ENCODE data around the gene SERGEF.

The SERGEF gene
- 8.0 to 17.1 (median 14.3) reads per million in 3 experiments for total RNA-seq

DNA sequence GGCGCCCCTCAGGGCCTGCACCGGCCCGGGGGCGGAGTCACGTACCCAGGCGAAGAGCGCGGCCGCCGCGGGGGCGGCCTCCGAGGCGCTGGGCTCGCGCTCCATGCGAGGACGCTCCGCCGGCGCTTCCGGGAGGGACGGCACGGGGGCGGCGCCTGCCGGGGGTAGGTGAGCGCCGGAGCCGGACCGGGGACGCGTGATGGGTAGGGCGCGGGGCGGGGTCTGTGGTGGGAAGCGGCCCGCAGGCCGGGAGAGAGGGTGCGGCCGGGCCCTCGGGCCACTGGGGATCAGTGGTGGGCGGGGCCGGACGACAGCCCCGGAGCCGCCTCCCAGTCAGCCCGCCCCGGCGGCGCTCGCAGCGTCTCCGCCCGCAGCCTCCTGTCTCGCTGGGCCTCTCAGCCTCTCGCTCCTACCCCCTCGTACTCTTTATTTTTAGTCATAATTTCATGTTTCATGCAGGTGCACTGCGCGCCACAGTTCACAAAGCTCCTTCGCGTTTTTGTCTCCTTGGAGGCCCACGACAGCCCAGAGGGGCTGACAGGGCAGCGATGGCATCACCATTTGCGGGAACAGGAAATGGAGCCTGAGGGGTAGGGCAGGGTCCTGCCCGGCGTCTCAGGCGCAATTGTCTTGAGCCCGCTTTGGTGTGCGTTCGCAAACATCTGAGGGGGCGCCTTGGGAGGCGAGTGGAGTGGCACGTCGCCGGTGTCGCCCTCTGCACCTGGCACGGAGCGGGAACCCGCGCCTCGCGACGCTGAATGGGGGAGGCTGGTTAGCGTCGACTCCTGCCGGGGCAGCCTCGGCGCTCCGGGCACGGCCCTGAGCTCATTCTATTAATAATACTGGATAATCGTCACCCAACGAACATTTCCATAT lies at the start of gene SERGEF:
Gene SERGEF (minus strand): TSS at position 142 of the 876 bp plus-strand sequence. CDS start 37 bp downstream, at position 105.
- peak; percentile 91 for DNase-seq

DNA sequence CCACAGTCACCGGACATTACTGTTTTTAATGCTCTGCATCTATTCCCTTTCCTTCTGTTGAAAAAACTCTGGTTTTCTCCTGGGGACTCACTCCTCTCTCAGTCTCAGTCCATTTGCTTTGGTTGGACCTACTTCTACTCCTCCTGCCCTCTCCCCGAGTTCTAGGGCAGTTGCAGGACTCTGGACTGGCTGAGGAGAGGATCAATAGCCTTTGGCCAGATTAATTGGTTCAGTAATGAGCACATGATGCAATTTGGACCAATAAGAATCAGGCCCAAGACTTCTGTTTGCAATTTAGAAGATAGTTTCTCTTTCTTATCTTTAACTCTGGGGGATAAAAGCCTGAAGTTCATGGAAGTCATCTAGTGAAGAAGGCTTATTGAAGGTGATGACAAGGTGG lies 48.5 kb upstream of the SERGEF start:
- DNase-seq = no peak

DNA sequence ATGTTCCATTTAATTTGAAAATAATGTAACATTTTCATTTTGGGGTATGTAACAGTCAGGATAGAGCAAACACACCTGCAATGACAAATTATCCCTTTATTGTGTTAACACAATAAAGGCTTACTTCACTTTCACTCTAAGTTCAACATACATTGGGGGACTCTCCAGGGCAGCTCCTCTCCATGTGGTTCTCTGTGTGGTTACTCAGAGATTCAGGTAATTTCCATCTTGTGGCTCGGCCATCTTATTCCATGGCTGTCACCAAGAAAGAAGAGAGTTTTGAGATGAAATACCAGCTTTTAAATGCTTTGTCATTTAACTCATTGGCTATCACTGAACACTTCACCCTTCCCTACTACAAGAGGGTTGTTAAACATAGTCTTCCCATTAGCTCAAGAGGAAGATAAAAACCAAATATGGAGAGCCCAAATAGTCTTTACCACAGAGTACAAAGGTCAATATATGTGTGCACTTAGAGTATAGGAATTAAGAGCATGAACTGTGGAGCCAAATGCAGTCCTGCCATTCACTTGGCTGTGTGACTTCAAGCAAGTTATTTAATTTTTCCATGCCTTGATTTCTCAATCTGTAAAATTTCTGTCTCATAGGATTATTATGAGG lies 43.8 kb upstream of the SERGEF start:
- DNase-seq = no peak

DNA sequence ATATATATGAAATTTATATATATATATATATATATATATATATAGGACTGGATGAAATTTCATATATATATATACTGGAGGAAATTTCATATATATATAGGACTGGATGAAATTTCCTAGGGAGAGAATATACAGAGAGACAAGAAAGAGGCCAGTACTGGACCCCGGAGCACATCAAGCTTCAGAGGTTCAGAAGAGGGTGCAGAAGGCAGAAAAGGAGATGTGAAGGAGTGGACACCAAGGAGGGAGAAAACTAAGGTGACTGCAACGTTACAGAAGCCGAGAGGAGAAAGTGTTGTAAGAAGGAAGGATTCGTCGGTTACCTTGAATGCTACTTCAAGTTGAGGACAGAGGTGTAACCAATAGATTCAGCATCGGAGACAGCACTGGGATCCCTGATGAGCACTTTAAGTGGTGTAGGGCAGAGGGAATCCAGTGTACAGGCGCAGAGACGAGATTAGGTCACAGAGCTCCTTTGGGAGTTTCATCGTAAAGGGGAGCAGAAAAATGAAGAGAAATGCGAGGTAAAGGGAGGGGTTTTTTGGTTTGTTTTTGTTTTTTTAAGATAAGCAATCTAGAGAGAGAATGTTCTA lies 41.8 kb upstream of the SERGEF start:
- no peak for DNase-seq

DNA sequence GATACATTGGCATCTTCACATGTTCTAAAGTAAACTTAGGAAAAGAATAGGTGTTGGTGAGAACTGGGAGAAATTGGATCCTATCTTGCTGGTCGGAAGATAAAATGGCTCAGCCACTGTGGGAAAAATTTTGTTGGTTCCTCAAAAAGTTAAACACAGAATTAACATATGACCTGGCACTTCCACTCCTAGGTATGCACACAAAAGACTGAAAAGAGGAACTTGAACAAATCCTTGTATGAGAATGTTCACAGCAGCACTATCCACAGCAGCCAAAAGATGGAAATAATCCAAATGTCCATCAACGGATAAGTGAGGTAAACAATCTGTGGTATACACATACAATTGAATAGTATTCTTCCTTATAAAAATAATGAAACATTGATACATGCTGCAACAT lies 38.0 kb upstream of the SERGEF start:
- DNase-seq = no peak

DNA sequence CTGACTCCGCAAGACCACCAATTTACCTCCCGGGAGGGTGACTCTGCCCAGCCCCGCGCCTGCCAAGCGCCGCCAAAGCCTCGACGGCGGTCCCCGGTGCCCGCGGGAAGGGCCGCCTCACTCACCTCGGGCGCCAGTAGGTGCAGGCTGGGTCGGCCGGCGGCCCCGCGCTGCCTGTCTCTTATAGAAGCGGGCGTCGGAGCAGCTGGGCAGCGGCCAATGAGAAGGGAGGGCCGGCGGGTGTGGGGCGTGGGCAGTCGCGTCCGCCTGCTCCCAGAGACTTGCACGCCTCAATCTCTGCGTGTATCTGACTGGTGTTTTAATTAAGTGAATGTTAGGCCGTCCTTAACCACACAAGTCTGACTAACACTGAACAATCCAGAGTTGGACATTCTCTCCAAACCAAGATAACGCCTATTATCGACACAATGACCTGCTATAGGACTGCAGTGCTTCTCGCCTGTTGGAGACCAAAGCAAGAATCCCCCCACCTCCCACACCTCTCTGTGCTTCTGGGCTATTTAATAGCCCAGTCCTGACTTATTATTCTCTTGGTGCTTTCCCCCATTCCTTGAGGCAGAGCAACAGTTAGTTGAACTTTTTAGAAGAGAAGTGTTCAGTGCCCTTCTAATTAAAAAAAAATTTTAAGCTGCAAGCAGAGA lies 33.4 kb upstream of the SERGEF start, which contains the start of gene TPH1:
Gene TPH1 (minus strand): TSS at position 154 of the 662 bp plus-strand sequence. CDS start 5,507 bp downstream, outside the sequence.
- no peak for DNase-seq

DNA sequence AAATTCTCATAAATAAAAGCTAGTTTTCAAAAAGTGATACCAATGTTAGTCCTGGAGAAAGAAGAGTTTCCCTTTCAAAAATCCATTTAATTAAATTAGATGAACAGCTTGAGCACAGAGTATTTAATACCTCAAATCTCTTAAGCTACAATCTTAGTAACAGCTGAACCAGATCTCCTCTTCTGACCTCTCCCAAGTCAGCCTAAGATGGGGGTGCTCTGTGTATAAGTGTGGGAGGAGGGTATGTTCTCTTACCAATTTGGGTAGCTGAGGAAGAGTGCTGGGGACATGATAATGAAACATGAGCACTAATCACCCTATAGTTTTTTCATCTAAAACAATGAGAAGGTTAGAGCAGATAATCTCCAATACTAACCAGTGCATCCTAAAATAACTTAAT lies 23.6 kb upstream of the SERGEF start:
- no peak for DNase-seq

DNA sequence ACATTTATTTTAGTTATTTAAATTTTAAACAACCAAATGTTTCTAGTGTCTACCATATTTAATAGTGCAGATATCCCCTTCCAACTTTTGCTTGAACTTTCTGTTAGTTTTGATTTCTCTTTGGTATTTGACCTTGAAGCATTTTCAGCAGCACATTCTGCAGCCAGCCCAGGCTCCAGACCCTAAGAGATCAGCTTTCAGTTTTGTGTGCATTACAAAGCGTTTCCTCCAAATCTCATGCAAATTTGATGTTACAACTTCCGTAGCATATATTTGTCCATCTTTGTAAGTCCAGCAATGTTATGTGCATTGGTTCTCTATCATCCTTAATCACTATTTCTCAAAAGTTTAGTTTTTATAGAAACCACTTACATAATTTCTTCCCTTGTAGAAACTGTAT lies 14.6 kb upstream of the SERGEF start:
- no peak for DNase-seq

DNA sequence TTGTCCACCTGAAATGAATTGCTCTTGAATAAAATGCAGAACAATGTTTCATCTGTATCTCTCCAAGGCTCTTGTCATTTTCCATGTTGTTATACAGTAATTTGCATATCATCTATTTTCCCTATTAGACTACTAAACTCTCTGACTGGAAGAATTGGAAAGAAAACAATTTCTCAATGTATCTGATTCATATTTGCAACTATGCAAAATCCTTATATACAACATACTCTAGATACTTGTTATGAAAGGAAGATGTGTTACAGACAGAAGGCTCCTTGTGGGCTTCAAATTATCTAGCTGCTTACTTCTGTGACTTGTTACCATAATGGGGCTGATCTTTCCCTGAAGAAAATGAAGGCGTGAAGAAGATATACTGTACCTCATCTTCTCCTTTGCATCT lies 9.6 kb upstream of the SERGEF start:
- DNase-seq = no peak

DNA sequence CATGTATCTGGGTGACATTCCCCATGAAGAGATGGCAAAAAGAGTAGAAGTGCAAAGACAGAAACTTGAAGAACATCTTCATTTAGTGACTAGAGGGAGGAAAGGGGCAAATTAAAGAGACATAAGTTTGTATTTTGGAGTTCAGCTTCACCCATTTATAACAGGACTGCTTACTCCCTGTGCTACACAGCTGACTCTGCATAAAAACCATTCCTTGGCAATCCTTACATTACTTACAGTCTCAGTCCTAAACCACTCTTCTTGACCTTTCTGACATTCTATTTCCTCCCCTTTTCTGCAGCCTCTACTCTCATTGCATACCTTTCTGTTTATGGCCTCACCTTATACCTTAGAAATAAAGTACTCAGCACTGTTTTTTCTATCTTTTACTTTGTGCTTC lies 6.8 kb upstream of the SERGEF start:
- DNase-seq = no peak

DNA sequence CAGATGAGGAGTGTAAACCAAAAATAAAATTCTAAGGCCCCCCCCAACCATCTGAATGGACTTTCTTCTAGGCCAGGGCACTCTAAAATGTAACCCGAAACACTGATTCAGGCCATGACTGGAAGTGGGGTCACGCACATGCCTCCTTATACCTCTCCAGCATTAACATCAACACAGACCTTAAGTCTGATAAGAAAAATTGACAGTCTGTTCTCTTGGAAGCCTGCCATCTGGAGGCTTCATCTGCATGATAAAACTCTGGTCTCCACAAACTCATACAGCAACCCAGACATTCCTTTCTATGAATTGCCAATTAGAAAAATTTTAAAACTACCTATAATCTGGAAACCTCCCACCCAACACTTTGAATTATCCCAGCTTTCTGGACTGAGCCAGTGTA lies 3.9 kb upstream of the SERGEF start:
- no peak for DNase-seq

DNA sequence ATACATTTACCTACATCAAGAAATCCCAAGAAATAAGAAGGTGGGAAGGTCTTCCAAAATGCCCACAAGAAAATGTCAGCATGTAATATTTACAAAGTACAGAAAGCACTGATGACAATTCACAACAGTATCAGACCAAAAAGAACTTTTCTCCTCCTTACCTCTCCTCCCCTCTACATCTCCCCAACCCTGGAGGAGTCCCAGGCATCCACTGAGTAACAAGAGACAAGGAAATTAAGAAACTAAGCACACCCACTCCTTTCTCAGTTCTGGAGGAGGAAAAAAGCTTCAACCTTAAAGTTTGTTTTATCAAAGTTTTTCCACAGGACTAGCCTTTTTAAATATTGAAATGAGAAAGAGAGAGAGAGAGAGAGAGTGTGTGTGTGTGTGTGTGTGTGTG lies 2.0 kb upstream of the SERGEF start:
- no peak for DNase-seq

DNA sequence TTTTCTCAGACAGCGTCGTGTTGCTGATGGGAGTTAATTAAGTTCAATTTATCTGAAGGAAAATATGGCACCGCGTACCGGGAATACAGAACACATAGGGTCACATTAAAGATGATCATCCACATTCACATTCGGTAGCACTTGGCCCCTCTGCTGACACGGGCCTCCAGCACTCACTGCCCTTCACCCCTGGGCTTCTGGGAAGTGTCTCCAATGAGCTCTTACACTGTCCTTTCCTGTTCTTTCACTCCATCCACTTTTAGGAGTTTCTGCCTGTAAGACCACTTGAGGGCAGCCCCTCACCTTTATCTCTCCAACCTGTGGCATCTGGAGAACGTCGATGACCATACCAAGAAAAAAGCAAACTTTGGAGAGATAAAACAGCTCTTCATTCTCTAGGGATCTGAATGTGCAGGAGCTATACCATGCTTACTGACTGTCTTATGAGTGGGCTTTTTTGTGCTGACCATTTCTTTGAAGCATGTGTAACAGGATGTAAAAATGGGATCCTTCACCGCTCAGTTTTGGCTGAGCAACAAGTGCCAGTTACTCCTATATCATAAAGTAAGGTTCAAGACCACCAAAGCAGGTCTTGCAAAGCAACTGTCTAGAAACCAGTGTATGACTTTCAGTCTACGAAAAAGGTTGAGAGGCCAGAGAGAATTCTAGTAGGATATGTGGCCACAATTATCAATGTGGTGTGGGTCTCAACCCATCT lies 1.1 kb upstream of the SERGEF start:
- DNase-seq = no peak

DNA sequence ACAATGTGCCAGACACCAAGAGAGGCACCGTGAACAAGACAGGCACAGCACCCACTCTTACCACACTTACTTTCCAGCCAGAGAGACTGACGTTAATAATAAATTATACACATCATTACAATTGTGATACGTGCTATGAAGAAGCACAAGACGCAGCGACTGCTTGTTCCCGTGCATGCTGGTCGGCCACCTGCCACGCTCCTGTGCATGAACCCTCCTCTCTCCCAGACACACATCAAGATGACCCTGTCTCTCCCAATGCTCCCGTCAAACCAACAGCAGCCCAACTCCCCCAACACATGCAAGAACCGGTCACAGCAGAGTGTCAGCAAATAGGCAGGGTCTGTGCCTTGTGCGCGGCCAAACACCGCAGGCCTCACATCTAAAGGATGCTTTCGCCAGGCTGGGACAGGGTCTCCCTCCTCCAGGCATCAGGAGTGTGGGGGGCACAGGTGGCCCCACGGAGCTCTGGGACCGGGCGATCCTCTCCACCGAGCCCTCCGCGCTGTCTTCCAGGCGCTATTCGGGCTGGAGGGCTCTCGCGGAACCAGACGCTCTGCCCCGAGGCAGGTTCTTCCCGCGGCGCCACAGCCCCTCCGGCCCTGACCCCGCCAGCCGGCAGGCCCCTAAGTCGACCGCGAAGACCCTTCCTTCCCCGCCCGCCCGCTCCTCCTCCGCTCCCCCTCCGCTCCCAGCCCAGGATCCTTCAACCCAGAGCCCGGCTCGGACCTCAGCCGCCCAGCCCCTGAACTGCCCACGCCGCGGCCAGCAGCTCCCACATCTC lies 533 bp downstream of the SERGEF start:
- peak; percentile 16 for DNase-seq

DNA sequence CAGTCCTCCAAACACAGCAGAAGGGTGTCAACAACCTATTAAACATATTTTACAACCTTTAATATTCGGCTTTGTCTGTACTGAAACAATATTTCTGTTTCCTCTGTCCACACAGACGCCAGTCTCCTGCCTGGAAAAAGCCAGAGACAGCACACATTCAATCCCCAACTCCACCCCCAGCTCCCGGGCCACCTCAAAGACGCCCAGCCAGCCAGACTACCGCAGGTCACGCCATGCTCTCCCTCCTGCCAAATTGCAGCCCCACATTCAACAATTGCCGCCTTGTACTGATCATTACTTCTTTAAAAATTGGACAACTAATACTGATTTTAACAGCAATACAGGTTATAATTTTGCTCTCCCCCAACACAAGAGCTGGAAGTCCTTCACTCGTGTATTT lies 1.2 kb downstream of the SERGEF start:
- no peak for DNase-seq

DNA sequence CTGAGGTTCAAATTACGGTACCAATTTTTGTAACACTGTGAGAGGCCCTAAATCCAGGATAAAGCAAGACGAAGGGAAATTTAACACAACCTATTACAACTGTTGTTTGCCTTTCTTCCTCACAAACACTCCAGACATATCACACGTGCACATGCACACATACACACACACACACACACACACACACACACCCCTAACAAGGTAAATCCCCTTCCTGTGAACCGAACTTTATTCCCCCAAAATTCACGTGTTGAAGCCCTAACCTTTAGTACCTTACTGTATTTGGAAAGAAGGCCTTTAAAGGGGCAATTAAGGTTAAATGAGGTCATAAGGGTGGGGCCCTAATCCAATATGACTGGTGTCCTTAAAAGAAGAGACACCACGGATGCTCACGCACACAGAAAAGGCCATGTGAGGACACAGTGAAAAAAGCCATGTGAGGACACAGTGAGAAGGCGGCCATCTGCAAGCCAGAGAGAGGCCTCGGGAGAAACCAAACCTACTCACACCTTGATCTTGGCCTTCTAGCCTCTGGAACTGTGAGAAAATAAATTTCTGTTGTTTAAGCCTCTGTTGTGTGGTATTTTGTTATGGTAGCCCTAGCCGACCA lies 1.8 kb downstream of the SERGEF start:
- peak; percentile 1 for DNase-seq

DNA sequence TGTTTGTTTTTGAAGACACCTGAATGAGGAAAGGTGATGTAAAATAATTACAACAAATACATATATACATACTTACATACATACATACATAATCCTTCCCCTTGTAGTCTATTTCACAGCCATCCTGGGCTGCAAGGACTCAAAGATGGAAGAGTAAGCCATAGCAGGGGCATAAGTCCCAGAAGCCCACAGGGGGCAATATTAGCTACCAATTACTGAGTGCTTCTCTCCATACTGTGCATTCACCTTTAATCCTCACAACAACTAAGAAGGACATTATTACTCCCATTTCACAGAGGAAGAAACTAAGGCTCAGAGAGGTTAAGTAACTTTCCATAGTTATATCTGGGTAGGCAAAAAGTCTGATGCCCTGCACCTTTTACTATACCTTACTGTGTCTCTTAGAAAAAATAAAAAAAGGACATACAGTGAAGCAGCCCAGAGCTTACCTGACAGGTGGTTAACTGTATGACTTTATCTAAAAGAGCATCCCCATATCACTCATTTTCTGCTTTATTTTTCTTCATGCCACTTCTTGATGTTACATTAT lies 2.7 kb downstream of the SERGEF start:
- DNase-seq = peak; percentile 9

DNA sequence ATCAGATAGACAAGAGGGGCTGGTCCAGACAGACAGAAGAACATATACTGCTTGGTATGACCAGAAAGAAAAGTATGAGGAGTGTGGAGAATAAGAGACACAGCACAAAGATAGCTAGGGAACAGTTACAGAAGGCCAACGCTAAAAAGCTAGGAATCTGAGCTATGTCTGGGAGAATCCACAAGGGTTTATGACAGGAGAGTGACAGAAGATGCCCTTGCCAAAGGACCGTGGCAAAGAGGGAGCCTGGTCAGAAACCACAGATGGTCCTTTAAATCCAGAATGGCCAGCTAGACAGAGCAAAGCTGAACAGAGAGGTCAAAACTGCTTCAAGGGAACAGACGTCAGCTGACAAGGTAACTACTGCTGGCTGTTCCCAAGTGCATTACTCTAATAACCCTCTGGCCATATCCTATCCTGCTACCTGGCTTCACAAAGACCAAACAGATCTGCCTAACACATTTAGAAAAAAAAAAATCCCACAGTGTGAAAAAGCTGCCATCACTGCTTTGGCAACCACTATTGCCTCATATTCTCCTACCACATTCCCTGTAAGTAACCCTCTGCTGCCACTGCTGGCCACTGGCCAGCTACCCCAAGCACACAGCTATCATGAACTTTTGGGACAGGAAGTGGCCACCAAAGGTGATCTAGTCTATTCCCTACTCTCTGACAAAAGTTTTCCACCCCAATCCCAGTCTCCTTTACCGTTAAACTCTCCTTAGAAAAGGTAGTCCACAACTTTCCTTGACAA lies 7.3 kb downstream of the SERGEF start:
- DNase-seq = no peak

DNA sequence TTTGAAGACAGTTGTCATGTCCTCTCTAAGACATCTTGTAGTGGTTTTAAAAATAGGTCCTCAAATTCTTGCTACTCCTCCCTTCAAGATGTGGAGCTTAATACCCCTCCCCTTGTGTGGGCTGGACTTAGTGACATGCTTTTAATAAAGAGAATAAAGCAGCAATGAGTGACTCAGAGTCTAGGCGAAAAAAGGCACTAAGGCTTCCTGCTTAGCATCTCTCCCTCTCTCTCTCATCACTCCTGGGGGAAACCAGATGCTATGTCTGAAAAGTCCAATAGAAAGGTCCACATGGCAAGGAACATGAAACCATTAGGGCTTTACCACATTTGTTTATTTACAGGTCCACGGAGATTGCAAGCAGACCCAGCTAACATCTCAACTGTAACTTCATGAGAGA lies 11.7 kb downstream of the SERGEF start:
- DNase-seq = no peak

DNA sequence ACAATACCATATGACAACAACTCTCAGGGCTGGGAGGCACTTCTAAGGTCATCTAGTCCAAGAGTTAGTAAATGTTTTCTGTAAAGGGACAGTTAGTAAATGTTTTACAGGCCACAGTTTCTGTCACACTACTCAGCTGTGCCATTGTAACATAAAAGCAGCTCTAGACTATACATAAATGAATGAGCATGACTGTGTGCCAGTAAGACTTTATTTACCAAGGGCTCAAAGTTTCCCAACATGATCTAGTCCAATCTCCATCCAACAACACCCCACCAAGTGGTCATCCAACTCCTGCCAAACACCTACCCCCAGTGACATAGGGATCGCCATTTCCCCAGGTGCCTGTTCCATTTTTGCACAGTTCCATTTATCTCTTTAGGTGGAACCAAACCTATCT lies 12.1 kb downstream of the SERGEF start:
- DNase-seq = no peak

Data from central memory CD4-positive, alpha-beta T cell (primary cell).